Measurements from ENCODE around the gene SLITRK3. TPM values are rescaled to one million over a fixed set of nuclear protein-coding genes. Genes with fewer than 3 reads are reported as not detected.

The SLITRK3 gene
- polyA plus RNA-seq, 1 experiment = not detected

DNA sequence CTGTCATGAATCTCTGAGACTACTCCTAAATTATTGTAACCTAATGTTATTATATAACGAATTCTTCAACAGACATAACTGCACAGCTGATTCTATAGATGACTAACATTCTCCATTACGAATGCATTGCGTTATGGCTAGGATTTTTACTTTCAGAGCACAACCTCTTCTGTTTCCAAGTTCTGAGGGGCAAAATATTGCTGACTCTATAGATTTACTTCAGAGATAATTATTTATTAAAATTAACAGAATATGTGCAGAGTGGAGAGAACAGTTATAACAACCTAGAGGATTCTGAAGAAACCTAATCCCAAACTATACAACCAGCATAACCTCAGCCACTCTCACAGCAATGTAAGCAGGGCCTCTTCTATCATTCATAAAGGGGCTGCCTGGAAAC, 25.9 kb downstream of the SLITRK3 start:
- H3K27me3 ChIP-seq (ENCODE audit: control insufficient read depth, insufficient read depth, low read length) = no peaks in the 10 kb centered on the region
- DNase-seq (ENCODE audit: low read depth, low spot score) = no peak
- no peaks in the 10 kb centered on the region for H3K9me3 ChIP-seq (ENCODE audit: control insufficient read depth, insufficient read depth, low read length)
- H3K4me3 ChIP-seq (ENCODE audit: low read depth, low read length) = no peak overlapping the region
- TF ChIP-seq, protein P1, sequence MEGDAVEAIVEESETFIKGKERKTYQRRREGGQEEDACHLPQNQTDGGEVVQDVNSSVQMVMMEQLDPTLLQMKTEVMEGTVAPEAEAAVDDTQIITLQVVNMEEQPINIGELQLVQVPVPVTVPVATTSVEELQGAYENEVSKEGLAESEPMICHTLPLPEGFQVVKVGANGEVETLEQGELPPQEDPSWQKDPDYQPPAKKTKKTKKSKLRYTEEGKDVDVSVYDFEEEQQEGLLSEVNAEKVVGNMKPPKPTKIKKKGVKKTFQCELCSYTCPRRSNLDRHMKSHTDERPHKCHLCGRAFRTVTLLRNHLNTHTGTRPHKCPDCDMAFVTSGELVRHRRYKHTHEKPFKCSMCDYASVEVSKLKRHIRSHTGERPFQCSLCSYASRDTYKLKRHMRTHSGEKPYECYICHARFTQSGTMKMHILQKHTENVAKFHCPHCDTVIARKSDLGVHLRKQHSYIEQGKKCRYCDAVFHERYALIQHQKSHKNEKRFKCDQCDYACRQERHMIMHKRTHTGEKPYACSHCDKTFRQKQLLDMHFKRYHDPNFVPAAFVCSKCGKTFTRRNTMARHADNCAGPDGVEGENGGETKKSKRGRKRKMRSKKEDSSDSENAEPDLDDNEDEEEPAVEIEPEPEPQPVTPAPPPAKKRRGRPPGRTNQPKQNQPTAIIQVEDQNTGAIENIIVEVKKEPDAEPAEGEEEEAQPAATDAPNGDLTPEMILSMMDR (IDR thresholded peaks at IDR 0.05; ENCODE audit: low read depth, low read length) = no peak
- ChIA-PET POLR2A (no interaction called here), CTCF (interaction anchor here (1.1 kb wide), 1 partner anchor 15 kb away, joined by 3 read pairs; no protein-coding TSS in a partner anchor)
- no peak overlapping the region for H3K27ac ChIP-seq (ENCODE audit: low read depth, low read length)

DNA sequence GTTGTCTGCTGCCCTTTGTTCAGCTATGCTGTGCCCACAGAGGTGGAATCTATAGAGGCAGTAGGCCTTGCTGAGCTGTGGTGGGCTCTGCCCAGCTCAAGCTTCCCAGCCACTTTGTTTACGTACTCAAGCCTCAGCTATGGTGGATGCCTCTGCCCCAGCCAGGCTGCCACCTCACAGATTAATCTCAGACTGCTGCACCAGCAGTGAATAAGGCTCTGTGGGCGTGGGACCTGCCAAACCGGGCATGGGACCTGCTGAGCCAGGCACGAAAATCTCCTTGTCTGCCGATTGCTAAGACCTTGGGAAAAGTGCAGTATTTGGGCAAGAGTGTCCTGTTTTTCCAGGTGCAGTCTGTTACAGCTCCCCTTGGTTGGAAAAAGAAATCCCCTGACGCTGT, 26.8 kb downstream of the SLITRK3 start:
- Histone ChIP-seq H3K4me3 (ENCODE audit: low read depth, low read length) (no peak overlapping the region), H3K27me3 (ENCODE audit: control insufficient read depth, insufficient read depth, low read length) (no peaks in the 10 kb centered on the region), H3K27ac (ENCODE audit: low read depth, low read length) (no peak overlapping the region), H3K9me3 (ENCODE audit: control insufficient read depth, insufficient read depth, low read length) (no peaks in the 10 kb centered on the region)
- TF ChIP-seq, protein P1 (IDR thresholded peaks at IDR 0.05; ENCODE audit: low read depth, low read length) = no peak
- no peak for DNase-seq (ENCODE audit: low read depth, low spot score)
- ChIA-PET CTCF (no interaction called here), POLR2A (no interaction called here)

DNA sequence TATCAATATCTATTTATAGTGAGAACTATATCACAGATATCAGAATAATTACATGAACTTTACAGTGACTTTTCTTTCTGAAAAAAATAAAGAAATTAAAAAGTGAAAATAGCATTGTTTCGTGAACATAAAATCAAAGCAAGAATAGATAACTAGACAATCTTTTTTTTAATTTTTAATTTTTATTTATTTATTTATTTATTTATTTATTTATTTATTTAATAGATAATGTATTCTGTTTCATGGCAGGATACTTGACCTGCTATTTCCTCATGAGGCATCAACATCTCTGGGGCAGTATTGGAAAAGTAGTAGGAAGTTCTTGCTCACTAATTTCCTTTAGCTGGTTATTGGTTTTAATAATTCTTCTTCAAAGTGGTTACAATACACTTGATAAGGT, 33.3 kb downstream of the SLITRK3 start:
- Histone ChIP-seq H3K4me3 (ENCODE audit: low read depth, low read length) (no peak overlapping the region), H3K27ac (ENCODE audit: low read depth, low read length) (no peak overlapping the region), H3K27me3 (ENCODE audit: control insufficient read depth, insufficient read depth, low read length) (no peaks in the 10 kb centered on the region), H3K9me3 (ENCODE audit: control insufficient read depth, insufficient read depth, low read length) (no peaks in the 10 kb centered on the region)
- ChIA-PET POLR2A (no interaction called here), CTCF (interaction anchor here (1.1 kb wide), 1 partner anchor 43 kb away, joined by 3 read pairs; no protein-coding TSS in a partner anchor)
- TF ChIP-seq, protein P1 (IDR thresholded peaks at IDR 0.05; ENCODE audit: low read depth, low read length) = no peak
- DNase-seq (ENCODE audit: low read depth, low spot score) = no peak

DNA sequence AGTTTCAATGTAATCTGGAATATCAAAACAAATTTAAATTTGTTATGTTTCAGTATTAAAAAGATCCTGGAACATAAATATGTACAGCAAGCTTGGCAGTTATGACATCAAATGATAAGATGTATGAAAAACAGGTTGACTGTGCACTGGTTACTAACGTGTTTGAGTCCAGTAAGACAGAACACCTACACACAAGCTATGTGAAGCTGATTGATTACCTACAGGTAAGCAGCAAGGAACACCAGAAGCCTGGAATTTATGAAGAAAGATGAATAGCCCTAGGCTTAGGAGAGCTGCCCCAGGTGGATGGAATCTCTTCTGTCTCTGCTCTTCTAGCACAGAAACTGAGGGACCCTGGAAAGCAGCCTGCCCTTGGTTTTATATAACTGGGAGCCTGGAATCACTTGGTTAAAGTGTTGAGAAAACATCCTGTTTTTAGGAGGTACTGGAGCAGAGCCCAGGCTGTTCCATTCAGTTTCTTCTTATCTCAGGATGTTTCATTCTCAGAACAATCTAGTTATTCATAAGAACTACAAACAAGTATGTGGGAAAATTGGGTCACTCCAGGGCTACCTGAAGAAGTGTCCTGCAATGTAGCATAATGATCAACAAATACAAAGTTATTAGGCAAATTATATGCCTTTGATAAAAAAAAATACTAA, 36.3 kb downstream of the SLITRK3 start:
- TF ChIP-seq, protein P1 (IDR thresholded peaks at IDR 0.05; ENCODE audit: low read depth, low read length) = no peak
- no peak overlapping the region for H3K4me3 ChIP-seq (ENCODE audit: low read depth, low read length)
- no peak overlapping the region for H3K27ac ChIP-seq (ENCODE audit: low read depth, low read length)
- no peaks in the 10 kb centered on the region for H3K27me3 ChIP-seq (ENCODE audit: control insufficient read depth, insufficient read depth, low read length)
- ChIA-PET CTCF (no interaction called here), POLR2A (no interaction called here)
- DNase-seq (ENCODE audit: low read depth, low spot score) = no peak
- H3K9me3 ChIP-seq (ENCODE audit: control insufficient read depth, insufficient read depth, low read length) = peaks cover 3% of the 10 kb centered on the region; the same call in 1 of the 2 replicates

DNA sequence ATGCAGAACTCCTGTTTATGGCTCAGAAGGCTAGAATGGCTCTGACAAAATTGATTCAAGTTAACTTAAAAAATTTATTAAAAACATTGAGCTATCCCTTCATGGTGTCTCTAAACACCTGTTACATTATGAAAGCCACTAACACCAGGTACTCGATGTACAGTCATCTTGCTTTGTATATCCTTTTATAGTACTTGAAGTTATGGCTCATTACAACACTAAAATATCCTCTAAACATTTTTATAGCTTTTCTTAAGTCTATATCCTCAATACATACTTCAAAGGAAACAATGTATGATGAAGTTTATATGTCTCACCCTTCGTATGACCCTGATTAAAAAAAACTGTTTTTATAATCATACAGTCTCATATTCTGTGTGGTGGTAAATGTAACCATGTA, 38.2 kb downstream of the SLITRK3 start:
- TF ChIP-seq, protein P1 (IDR thresholded peaks at IDR 0.05; ENCODE audit: low read depth, low read length) = no peak
- ChIA-PET POLR2A (no interaction called here), CTCF (no interaction called here)
- no peak for DNase-seq (ENCODE audit: low read depth, low spot score)
- no peak overlapping the region for H3K27ac ChIP-seq (ENCODE audit: low read depth, low read length)
- H3K27me3 ChIP-seq (ENCODE audit: control insufficient read depth, insufficient read depth, low read length) = no peaks in the 10 kb centered on the region
- H3K9me3 ChIP-seq (ENCODE audit: control insufficient read depth, insufficient read depth, low read length) = peaks cover 3% of the 10 kb centered on the region; the same call in 1 of the 2 replicates
- no peak overlapping the region for H3K4me3 ChIP-seq (ENCODE audit: low read depth, low read length)

Data from AG04450 (cell line).